OCI-LY1 (cell line): ENCODE data around the gene DYNLL2.

Source experiments
- H2AFZ ChIP-seq: fragments of 200-600 bp; sonication (generic), shearing (Covaris generic); 2 replicates; pipeline ENCODE4 v1.6.0; 2014; ENCODE audit warnings: antibody characterized with exemption, mild to moderate bottlenecking, low read length
- H3F3A ChIP-seq: fragments of 200-600 bp; sonication (generic), shearing (Covaris generic); 2 replicates; pipeline ENCODE4 v1.6.0; 2014; ENCODE audit warnings: mild to moderate bottlenecking, antibody characterized with exemption, low read length, moderate library complexity; ENCODE audit not compliant: insufficient read depth
- H3K27ac ChIP-seq: fragments of 200-600 bp; sonication (generic); 2 replicates; pipeline ENCODE4 v1.5.1; 2014; ENCODE audit warnings: low read length, mixed run types, mild to moderate bottlenecking, low read depth; ENCODE audit not compliant: poor library complexity, severe bottlenecking
- H3K27me3 ChIP-seq: fragments of 200-600 bp; sonication (generic); 2 replicates; pipeline ENCODE4 v1.6.0; 2014; ENCODE audit warnings: antibody characterized with exemption, mild to moderate bottlenecking, low read length, moderate library complexity; ENCODE audit not compliant: insufficient read depth
- H3K36me3 ChIP-seq: fragments of 200-600 bp; sonication (generic); 2 replicates; pipeline ENCODE4 v1.6.1; 2014; ENCODE audit warnings: mild to moderate bottlenecking, antibody characterized with exemption, low read length, moderate library complexity, mixed read lengths; ENCODE audit not compliant: insufficient read depth
- H3K4me1 ChIP-seq: fragments of 200-600 bp; sonication (generic); 2 replicates; pipeline ENCODE4 v1.5.1; 2014; ENCODE audit warnings: mild to moderate bottlenecking, low read length, moderate library complexity; ENCODE audit not compliant: insufficient read depth, severe bottlenecking
- H3K4me2 ChIP-seq: fragments of 200-600 bp; sonication (generic), shearing (Covaris generic); 2 replicates; pipeline ENCODE4 v1.6.1; 2014; ENCODE audit warnings: low read length
- H3K4me3 ChIP-seq: fragments of 200-600 bp; sonication (generic); 2 replicates; pipeline ENCODE4 v1.5.1; 2014; ENCODE audit warnings: low read length, low read depth, mild to moderate bottlenecking, mixed read lengths; ENCODE audit not compliant: poor library complexity, severe bottlenecking
- H3K79me2 ChIP-seq: fragments of 200-600 bp; shearing (Covaris generic); 2 replicates; pipeline ENCODE4 v1.6.1; 2016; ENCODE audit warnings: mixed run types, low read length, mixed read lengths; ENCODE audit not compliant: insufficient read depth
- H3K9ac ChIP-seq: fragments of 200-600 bp; sonication (generic), shearing (Covaris generic); 2 replicates; pipeline ENCODE4 v1.6.1; 2014; ENCODE audit warnings: mild to moderate bottlenecking, low read length, mixed read lengths
- H3K9me2 ChIP-seq: fragments of 200-600 bp; sonication (generic), shearing (Covaris generic); 2 replicates; pipeline ENCODE4 v1.6.1; 2014; ENCODE audit warnings: low read depth, mild to moderate bottlenecking, low read length, mixed read lengths
- H3K9me3 ChIP-seq: fragments of 200-600 bp; shearing (Covaris generic); 2 replicates; pipeline ENCODE4 v1.6.1; 2014; ENCODE audit warnings: low read length, mixed read lengths
- H4K20me1 ChIP-seq: fragments of 200-600 bp; sonication (generic), shearing (Covaris generic); 2 replicates; pipeline ENCODE4 v1.6.0; 2016; ENCODE audit warnings: mild to moderate bottlenecking, low read length; ENCODE audit not compliant: insufficient read depth
- EZH2 ChIP-seq: fragments of 200-600 bp; sonication (generic), shearing (Covaris generic); IDR thresholded peaks from 2 replicates; pipeline ENCODE4 v1.8.0; 2017; ENCODE audit warnings: borderline replicate concordance, mixed run types, mild to moderate bottlenecking, antibody characterized with exemption, low read length, moderate library complexity, mixed read lengths
- TF ChIP-seq, protein P1 (sequence below): fragments of 200-600 bp; sonication (generic), shearing (Covaris generic); IDR thresholded peaks from 2 replicates; pipeline ENCODE4 v1.5.1; 2017; ENCODE audit warnings: mild to moderate bottlenecking, antibody characterized with exemption, low read length, moderate library complexity, mixed read lengths

Gene DYNLL2

DNA sequence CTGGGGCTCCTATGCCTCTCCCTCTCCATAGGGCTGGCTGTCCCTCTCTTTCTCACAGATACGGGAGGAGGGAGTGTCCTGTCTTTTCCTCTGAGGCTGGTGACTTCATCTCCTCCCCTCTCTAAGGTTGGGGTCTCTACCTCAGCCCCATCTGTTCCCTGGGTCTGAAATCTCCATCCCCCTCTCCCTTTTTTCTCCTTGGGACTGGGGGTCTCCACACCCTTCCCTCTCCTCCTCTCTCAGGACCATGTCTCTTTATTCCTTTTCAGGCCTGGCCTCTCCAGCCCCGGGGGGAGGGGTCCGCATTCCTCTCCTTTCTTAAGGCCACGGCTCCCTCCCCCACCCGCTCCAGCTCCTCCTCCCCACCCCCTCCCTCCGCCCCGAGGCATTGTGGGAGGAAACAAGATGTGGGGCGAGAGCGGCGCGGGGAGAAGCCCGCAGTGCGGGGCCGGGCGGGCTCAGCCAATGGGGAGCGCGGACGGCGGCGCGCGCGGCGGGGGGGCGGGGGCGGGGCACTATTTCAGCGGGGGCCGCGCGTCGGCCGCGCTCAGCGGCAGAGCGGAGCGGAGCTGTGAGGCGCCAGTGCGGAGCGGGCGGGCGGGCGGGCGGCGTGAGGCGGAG, at the start of gene DYNLL2:
Gene DYNLL2 (plus strand): TSS at position 550 of the 621 bp plus-strand sequence. CDS start 3,672 bp downstream, outside the sequence.
- Histone ChIP-seq H3K9me2 (no peaks in the 10 kb centered on the region), H3K4me1 (peaks cover 20% of the 10 kb centered on the region), H4K20me1 (no peaks in the 10 kb centered on the region), H3K9me3 (no peaks in the 10 kb centered on the region), H3K36me3 (peaks cover 31% of the 10 kb centered on the region), H3K4me2 (peak within 1 kb of the TSS; percentile 88), H3K4me3 (peak within 1 kb of the TSS; percentile 97), H3F3A (no peaks in the 10 kb centered on the region), H2AFZ (peak within 1 kb of the TSS; percentile 99), H3K27ac (peak within 1 kb of the TSS; percentile 13), H3K9ac (peak within 1 kb of the TSS; percentile 87), H3K79me2 (peaks cover 30% of the 10 kb centered on the region), H3K27me3 (no peaks in the 10 kb centered on the region; the same call in 1 of the 2 replicates)
- TF ChIP-seq EZH2, result no peak
- TF ChIP-seq, protein P1, sequence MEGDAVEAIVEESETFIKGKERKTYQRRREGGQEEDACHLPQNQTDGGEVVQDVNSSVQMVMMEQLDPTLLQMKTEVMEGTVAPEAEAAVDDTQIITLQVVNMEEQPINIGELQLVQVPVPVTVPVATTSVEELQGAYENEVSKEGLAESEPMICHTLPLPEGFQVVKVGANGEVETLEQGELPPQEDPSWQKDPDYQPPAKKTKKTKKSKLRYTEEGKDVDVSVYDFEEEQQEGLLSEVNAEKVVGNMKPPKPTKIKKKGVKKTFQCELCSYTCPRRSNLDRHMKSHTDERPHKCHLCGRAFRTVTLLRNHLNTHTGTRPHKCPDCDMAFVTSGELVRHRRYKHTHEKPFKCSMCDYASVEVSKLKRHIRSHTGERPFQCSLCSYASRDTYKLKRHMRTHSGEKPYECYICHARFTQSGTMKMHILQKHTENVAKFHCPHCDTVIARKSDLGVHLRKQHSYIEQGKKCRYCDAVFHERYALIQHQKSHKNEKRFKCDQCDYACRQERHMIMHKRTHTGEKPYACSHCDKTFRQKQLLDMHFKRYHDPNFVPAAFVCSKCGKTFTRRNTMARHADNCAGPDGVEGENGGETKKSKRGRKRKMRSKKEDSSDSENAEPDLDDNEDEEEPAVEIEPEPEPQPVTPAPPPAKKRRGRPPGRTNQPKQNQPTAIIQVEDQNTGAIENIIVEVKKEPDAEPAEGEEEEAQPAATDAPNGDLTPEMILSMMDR, result no peak

DNA sequence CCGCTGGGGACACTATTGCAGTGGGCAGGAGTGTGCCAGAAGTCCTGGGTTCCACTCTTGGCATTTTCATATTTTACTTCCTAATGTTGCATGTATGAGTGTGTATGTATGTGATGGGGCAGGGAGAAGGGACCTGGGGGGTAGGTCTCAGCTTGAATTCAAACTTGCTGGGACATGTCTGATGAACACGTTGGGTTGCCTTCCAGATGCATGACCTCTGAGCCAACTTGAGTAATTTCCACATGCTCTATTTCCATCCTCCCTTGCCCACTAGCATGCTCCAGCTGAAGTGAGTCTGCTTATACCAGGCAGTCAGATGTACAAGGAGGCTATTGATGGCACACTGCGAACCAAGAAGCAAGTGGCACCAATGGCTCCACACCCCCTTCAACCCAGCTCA, 43.2 kb upstream of the DYNLL2 start:
- Histone ChIP-seq H3F3A (no peaks in the 10 kb centered on the region), H3K9me2 (no peaks in the 10 kb centered on the region), H4K20me1 (no peaks in the 10 kb centered on the region), H3K36me3 (no peaks in the 10 kb centered on the region), H3K4me3 (no peak overlapping the region), H3K4me1 (no peaks in the 10 kb centered on the region), H3K27ac (no peak overlapping the region), H3K9ac (no peak overlapping the region), H3K79me2 (no peaks in the 10 kb centered on the region), H3K4me2 (no peak overlapping the region), H3K9me3 (no peaks in the 10 kb centered on the region), H2AFZ (no peak overlapping the region), H3K27me3 (peaks cover 4% of the 10 kb centered on the region; the same call in 1 of the 2 replicates)
- no peak for TF ChIP-seq EZH2
- TF ChIP-seq, protein P1, result no peak

DNA sequence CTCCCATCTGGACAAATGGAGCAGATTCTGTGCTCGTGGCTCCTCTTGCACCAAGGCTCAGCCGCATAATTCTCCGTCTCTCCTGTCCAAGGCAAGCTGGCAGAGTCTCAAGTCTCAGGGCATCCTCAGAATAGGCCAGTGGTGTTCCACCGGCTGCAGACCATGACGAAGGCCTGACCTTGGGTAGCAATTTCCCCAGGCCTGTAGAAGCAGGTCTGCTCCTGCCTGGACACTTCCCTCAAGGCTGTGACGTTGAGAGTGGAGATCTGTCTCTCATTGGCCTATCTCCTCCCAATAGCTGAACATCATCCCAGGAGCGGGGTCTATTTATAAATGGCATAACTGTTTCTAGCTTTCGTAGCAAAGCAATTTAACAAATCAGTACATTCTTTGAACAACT, 42.8 kb upstream of the DYNLL2 start:
- H4K20me1 ChIP-seq, result no peaks in the 10 kb centered on the region
- no peaks in the 10 kb centered on the region for H3F3A ChIP-seq
- peaks cover 4% of the 10 kb centered on the region; the same call in 1 of the 2 replicates for H3K27me3 ChIP-seq
- H3K36me3 ChIP-seq, result no peaks in the 10 kb centered on the region
- H3K9me2 ChIP-seq, result no peaks in the 10 kb centered on the region
- TF ChIP-seq, protein P1, result no peak
- TF ChIP-seq EZH2, result no peak
- no peaks in the 10 kb centered on the region for H3K79me2 ChIP-seq
- H2AFZ ChIP-seq, result no peak overlapping the region
- H3K27ac ChIP-seq, result no peak overlapping the region
- H3K4me1 ChIP-seq, result no peaks in the 10 kb centered on the region
- no peaks in the 10 kb centered on the region for H3K9me3 ChIP-seq
- H3K9ac ChIP-seq, result no peak overlapping the region
- no peak overlapping the region for H3K4me2 ChIP-seq
- no peak overlapping the region for H3K4me3 ChIP-seq
